GM21360 (cell line): Measurements from ENCODE around the gene MOCOS.

Experiments
- ATAC-seq: cut with Tn5 transposase; IDR thresholded peaks from one replicate; pipeline ENCODE4 v1.9.1; 2021; ENCODE audit warnings: mild to moderate bottlenecking, moderate library complexity; ENCODE audit not compliant: unreplicated experiment

The MOCOS gene

DNA sequence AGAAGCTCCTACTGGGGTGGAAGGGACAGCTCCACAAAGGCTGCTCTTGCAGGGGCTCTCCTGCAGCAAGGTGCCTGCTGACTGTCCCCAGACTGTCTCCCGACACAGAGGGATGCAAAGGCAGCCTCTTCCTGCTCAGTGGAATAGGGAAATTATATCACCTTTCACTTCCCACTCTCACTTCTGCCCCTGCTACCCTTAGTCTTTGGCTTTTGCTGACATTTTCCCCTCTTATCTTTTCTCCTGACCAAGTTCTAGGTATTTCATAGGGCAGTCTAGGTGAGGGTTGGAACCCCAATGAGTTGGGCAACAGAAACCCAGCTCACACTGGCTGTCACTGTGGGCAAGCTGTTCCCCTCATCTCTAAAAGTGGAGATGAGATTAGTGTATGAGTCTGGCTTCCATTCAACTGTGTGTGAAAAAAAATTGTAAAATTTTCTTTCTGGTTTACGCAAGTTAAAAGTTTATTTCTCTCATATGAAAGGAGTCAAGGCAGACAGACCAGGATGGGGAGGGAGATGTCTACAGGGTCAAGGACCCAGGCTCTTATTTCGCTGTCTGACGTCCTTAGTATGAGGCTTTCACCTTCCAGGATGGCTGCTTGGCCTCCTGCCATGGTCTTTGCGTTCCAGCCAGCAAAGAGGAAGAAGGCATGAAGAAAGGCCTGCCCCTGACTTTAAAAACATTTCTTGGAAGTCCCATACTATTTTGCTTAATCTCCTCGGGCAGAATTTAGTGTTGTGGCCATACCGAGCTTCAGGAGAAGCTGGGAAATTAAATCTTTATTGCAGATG, 7.5 kb upstream of the MOCOS start:
- no peak for ATAC-seq

DNA sequence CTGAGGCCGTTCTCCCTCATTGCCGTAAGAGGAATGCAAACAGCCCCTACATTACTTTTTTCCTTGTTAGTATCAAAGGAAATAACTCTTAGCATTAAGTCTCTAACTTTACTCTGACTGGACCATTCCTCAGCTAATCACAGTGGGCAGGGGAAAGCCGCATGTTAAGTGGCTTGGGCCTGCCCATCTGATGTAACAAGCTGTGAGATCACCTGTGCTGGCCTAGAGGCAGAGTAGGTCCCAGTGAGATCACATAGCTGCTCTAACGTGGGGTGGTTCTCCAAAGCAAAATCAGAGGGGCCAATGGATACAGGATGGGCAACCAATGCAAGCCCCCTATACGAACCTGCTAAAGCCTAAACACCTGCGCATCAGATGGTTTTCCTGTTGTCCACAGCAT, 5.9 kb upstream of the MOCOS start:
- ATAC-seq, result no peak

DNA sequence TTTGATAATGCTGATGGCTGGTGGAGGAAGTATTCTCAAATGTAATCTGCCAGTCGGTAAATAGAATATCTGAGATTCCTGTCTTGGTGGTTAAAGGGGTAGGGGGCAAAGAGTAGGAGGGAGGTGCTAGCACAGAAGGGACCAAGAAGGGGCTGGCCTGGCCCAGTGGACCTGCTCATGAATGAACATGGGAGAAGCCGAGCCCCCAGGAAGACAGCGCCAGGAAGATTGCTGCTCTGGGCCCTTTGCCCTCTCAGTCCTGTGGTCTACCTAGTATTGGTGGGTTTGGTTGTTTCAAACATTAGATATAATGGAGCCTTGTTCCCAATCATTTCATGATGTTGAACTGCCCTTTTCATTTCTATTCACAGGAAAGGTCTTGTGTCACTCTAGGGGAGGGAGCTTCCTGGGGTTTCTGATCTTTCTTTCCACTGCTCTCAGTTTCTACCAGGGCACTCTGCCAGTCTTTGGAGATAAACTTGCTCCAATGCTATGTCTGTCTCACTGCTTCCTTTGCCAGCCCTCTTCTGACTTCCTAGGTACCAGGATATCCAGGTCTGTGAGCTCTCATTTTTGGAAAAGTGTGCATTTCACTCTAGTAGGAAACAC, 5.3 kb upstream of the MOCOS start:
- no peak for ATAC-seq

DNA sequence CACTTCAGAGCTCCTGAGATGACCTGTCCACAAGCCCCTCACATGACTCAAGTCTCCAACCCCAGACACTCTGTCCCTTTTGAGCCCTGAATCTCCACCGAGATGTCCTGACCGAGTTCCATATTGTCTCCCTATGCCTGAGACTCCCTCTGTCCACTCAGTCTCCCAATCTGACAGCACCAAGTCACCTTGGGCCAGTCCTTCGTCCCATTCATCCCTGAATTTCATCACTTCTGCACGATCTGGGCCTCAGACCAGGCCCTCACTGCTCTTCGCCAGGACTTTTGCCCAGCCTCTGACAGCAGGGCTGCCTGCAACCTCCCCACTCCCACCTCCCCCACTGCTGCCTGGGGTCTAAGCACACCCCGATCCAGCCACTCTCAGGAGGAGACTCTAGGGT, 4.3 kb upstream of the MOCOS start:
- no peak for ATAC-seq

DNA sequence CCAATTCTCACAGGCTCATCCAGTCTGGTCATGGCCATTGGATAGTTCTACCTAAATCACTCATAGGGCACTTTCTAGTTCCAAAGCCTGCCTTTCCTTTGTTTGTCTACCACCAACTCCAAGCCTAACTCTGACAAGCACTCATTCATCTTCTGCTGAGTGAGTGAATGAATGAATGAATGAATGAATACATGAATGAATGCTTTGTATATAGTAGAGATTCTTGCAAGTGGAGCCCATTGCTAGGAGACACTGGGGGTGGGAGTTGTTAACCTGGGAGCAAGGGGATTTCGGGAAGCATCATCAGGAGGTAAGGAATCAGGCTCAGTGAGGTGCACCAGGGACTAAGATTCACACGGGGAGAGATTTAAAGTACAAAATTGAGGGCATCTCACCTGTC, 3.3 kb upstream of the MOCOS start:
- no peak for ATAC-seq

DNA sequence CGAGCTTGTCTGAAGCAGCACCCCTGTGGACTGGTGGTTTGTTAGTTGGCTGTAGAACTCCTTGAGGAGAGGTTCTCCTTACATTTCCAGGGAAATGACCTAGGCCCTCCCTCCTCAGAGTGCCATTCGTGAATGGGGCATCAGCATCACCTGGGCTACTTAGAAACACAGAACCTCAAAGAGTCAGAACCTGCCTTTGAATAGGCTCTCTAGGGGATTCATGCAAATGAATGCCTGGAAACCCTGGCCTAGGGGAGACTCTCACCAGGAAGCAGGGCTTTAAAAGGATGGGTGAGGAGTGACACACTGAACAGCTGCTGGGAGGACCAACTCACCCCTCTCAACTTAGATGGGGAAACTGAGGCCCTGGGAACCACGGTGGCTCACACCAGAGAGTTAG, 2.1 kb upstream of the MOCOS start:
- no peak for ATAC-seq

DNA sequence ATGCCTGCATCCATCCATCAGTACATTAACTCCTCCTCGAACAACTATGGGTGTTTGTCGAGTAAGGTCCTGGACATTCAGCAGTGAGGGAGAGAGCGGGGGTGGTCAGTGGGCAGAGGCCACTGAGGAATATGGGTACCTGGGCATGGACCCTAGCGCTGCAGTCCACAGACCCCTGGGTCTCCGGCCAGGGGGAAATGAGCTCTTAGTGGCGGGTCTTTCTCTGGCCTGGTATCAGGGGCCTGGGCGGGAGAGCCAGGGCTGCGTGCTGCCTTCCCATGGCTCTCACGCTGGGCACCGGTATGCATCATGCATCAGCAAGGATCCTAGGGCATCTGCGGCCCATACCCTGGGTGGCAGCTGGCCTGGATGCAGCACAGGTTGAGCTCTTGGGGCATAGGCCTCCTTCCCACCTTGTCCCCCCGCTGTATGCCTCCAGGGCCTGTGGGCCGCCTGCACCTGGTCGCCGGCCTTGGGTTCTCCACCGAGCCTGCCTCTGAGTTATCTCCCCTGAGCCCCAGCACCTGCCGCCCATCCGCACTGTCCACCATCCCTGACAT, 1.3 kb upstream of the MOCOS start:
- no peak for ATAC-seq

DNA sequence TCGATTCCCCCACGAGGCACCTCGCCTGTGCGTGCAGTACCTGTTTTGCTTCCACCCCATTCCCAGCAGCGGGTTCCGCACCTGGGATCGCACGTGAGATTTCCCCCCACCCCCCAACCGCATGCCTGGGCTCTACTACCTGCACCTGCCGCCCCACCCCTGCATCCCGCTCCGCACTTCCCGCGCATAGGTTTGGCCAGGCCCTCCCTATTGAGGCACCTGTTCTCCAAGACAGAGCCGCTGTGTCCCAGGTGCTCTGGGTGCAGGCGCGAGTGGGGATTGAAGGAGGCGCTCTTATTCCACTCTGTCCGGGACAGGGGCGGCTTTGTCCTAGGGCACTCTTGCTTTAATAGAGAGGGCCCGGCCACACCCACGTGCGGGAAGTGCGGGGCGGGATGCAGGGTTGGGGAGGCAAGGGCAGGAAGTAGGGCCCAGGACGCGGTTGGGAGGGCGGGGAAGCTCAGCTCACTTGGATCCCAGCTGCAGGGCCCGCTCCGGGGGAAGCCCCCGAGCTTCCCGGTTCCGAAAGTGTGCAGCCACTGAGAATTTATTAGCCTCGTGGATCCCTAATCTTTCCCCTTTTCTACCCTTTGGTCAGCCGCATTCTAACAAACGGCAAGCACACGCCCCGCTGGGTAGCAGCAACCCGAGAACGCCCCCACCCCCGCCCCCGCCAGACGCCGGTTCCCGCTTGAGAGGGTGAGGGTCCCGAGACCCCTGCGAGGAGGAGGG, 670 bp upstream of the MOCOS start:
- no peak for ATAC-seq

DNA sequence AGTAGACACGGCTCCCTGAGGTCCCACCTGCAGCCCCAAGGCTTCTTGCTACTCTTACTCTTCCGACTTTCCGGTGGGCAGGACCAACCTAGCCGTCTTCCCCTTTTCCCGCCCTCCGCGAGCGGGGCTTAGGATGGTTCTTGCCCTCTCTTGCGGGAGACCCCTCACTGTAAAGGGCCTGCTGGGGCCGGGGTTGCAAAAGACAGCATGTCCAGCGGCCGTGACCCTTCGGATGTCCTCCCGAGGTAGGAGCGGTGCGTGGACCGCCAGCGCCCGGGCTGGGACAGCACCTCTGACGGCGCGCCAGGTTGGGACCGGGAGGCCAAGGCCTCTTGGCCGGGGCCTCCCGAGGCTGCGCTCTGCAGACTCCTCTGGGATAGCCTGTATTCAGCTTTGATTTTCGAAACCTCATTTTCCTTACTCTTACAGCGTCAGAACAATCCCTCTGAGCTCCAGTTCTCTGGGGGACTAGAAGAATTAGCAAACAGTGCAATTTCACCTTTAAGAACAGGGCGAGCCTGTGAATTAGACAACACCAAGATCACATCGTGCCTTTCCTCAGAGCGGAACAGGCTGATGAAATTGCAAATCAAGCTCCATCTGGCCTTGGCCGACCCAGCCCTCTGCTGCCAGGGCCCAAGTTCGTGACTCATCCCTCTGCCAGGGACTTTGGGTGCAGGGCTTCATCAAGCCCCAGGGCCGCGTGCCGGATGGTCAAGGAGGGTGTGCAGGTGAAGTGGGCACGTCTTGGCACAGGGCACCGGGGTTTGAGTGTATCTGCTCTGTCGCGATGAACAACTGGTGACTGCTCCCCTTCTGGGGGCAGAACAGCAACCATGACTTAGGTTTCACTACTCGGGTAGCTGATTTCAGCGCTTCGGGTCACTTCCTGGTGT, 777 bp downstream of the MOCOS start:
- no peak for ATAC-seq

DNA sequence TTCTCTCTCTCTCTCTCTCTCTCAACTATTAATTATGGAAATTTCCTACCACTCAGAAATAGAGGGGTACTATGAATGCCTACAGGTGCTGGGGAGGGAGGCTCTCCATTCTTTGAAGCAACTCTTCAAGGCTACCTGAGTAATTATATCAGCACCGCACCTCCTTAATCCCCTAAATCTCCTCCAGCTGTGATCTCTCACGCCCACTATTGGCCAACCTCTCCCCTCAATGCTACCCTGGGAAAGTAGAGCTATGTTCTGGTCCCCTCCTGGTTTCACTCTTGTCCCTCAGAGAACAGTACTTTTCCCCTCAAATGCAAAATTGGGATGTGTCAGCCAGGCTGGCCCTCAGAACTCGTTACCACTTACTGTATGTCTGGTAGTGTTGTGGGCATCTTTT, 1.6 kb downstream of the MOCOS start:
- ATAC-seq, result no peak

DNA sequence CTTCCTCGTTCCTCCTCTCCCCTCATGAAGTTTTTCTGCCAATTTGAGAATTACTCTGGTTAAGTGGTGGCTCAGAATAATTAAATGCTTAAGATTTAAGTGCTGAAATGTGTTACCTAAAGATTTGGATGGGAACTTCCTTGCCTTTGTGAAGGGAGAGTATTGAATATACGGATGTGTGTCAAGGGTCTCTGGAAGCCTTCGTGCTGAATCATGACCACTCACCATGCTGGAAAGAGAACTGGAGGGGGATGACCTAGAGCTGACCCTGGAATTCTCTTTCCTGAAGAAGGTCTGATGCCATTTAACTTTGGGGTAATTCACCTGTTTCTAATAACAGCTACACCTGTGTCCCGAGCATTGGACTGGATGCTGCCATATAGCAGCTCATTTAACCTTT, 2.2 kb downstream of the MOCOS start:
- ATAC-seq, result no peak

DNA sequence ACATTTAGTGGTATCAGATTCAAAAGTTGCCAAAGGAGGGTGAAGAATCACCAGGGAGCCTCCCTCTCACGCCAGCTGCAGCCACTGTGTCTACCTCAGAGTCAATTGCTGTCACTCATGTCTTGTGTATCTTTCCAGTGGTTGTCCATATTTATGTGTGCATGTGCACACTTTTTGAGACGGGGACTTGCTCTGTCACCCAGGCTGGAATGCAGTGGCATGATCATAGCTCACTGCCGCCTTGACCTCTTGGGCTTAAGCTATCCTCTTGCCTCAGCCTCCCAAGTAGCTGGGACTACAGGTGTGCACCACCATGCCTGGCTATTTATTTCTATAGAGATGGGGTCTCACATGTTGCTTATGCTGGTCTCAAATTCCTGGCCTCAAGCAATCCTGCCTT, 4.0 kb downstream of the MOCOS start:
- ATAC-seq, result no peak

DNA sequence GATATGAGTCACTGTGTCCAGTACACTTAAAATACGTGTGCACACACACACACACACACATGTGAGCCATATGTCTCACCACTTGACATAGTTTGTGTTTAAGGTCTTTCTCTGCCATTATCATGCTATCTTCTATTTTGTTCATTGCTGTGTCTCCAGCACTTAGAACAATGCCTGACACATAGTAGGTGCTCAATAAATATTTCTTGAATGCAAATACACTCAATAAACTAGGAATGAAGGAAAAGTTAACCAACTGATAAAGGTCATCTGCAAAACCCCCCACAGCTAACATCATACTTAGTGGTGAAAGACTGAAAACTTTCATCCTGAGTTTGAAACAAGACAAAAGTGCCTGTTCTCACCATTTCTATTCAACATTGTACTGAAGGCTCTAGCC, 4.4 kb downstream of the MOCOS start:
- no peak for ATAC-seq

DNA sequence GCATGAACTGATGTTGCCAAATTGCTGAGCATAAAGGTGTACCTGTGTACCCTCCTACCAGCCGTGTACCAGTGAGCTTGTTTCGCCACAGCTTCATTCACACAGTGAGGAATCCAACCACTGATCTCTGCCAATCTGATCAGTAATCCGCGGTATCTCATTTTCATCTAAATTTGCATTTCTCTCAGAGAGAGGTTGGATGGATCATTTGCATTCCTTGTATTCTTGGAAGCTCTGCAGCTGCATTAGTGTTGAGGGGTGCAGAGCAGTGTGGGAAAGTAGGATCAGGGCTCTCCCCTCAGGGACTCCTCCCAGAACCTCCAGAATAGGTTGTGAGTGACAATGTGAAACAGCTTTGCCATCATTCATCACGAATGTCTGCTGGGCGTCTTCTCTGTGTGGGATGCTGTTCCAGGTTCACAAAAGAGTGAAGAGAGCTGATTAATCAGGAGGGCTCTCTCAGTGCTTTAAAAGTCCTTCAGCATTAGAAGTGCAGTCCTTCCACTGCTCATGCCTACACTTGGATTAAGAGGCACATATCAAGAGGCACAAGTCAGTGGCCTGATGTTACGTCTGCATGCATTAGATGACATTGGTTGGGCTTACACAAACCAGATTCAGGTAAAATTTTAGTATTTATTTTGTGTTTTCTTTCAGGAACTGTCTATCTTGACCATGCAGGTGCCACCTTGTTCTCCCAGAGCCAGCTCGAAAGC, 7.5 kb downstream of the MOCOS start:
- no peak for ATAC-seq

DNA sequence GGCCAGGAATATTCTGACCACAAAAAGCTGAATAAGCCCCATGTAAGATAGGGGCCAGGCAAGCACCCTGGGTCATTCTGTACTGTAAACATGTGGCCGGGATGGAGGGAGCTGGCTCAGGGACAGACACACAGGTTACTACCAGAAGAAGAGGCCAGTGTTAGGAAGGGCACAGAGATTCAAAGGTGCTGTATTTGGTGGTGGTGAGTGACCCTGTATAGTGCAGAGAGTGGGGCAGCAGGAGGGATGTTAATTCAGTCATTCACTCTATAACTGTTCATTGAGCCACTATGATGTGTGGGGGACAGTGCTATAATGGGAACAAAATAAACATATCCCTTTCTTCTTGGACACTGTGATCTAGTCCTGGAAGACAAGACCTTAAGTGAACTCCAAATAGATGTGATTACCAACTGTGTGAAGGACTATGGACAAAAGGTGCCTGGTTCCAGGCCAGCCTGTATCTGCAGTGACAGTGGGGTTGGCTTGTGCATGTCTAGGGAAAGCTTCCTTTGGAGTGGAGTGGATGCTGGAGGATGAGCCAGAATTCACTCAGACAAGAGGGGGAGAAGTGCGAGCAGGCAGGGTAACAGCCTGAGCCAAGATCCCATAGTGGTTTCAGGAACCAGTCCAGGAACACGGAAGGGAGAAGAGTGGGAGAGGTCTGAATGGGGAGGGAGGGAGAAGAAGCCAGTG, 8.3 kb downstream of the MOCOS start:
- ATAC-seq, result no peak

DNA sequence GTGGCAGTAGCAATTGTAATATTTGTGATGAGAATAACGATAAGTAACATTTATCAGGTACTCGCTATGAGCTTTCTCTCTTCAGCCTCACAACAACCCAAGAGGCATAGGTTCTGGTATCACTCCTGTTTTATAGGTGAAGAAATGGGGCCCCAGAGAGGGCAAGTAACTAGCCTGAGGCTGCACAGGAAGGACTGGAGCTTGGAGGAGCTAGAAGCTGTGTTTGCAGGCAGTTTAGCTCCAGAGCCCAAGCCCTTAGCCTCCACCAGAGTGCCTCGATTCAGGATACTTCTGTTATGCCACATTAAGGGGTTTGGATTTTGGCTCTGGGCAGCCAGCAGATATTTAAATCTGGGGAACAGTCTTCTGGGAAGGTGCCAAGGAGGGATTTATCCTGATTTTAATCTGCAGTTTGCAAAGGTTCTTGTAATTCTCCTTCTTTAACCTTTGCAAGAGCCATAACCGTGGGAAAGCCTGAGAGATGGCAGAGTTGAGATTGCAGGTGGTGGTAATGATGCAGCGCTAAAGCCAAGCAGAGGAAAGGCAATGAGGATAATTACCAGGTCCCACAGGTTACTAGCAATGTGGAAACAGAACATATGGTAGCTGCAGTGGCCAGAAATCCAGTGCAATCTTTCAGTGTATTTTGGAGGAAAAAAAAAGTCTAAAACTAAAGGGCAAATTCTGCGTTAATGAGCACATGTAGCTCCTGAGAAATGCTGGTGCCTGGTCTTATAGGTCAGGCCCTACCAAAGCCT, 9.1 kb downstream of the MOCOS start:
- no peak for ATAC-seq

DNA sequence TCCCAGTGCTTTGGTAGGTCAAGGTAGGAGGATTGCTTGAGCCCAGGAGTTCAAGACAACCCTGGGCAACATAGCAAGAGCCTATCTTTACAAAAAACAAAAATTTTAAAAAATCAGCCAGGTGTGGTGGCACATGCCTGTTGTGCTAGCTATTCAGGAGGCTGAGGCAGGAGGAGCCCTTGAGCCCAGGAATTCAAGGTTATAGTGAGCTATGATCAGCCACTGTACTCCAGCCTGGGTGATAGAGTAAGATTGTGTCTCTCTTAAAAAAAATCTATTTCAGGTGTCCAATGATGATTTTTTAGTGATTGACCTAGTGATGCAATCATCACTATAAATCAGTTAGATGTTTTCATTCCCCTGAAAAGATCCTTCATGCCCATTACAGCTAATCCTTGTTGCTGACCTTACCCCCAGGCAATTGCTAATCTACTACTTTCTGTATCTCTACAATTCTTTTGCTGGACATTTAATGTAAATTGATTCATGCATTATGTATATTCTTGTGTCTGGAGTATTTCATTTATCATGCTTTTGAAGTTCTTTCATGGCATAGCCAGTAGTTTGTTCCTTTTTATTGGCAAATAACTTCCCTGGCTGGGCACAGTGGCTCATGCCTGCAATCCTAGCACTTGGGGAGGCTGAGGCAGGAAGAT, 10.3 kb downstream of the MOCOS start:
- ATAC-seq, result no peak

DNA sequence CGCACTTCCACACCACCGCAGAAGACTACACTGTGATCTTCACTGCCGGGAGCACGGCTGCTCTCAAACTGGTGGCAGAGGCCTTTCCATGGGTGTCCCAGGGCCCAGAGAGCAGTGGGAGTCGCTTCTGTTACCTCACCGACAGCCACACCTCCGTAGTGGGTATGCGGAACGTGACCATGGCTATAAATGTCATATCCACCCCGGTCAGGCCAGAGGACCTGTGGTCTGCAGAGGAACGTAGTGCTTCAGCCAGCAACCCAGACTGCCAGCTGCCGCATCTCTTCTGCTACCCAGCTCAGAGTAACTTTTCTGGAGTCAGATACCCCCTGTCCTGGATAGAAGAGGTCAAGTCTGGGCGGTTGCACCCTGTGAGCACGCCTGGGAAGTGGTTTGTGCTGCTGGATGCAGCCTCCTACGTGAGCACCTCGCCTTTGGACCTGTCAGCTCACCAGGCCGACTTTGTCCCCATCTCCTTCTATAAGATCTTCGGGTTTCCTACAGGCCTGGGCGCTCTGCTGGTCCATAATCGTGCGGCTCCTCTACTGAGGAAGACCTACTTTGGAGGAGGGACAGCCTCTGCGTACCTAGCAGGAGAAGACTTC, 12.5 kb downstream of the MOCOS start:
- ATAC-seq, result no peak
